GM19463 (cell line): ENCODE data around the gene UBXN6.

ENCODE experiments used
- ATAC-seq: cut with Tn5 transposase; IDR thresholded peaks from one replicate; pipeline ENCODE4 v1.9.1; 2021; ENCODE audit warnings: mild to moderate bottlenecking, moderate library complexity; ENCODE audit not compliant: unreplicated experiment

The UBXN6 gene

DNA sequence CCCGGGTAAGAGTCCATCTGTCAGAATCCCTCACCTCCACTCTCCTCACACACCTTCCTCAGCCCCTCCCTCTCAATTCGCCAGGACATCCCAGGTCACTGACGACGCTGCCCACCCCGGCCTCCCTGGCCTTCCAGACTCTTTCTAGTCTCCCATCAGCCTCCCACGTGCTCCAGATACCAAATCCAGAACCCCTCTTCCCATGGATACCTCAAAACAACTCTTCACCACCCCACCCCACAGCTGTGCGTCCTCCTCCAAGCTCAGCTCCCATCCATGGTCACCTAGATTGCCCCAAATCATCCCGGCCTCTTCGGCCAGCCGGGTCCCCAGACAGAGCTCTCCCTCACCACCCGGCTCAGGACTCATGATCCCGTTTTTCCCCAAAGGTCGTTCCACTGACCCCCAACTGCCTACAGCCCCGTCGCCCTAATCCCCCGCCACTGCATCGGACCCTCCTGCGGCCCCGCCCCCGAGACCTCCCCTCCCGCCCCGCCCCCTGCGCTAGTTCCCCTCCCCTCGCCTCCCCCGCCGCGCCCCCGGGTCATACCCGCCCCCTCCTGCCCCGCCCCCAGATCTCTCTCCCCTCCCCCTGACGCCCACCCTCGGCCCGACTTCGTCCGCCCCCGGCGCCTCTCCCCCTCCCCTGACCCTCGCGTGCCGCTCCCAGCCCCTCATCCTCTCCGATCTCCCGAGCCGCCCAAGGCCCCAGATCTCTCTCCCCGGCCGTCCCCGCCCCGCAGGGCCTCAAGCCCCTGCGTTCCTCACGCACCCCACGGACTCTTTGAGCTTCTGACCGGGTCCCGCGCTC lies 546 bp downstream of the UBXN6 start:
- peak; percentile 4 for ATAC-seq

DNA sequence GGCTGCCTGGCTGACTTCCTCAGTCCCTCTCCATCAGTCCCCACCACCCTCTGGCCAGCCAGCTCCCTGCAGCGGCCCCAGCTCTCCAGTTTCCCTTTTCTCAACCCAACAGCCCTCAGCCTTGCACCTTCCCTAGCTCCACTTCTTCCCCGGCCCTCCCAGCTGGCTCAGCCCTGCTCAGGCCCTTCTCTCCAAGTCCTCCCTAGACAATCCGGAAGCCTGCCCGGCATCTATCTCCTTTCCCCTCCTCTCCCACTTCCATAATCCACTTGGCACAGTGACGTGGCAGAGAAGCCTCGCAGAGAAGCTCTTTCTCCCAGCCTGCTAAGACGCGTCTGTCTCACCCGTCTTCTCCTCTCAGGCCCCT lies 1.1 kb downstream of the UBXN6 start:
- no peak for ATAC-seq

DNA sequence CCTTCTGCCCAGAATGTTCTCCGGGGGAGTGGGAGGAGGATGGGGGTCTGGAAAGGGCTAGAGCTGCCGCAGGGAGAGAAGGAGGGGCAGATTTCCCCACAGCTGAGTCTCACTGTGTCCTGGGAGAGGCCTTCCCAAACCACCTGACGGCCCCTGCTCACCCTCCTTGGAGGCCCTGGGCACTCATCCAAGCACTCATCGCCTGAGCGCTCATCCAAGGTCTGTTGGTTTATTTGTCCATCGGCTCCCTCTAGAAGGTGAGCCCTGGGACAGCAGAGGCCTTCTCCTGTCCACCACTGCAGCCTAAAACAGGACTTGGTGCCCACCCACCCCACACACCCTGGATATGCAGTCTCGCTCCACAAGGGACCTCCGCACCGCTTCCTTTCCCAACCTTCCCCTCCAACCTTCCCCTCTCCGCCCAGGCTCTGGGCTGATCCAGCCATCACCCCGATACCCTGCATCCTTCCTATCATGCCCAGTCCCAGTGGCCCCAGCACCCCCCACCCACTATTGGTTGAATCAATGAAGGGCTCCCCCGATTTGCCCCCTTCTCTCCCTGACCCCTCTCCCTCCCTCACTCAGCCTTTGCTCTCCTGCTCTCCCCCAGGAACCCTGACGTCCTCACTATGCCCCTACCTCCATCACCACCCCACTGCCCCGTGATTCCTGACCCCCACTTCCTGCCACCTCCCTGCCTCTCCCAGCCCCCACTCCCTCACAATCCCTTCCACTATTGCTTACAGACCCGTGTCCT lies 1.7 kb downstream of the UBXN6 start:
- no peak for ATAC-seq

DNA sequence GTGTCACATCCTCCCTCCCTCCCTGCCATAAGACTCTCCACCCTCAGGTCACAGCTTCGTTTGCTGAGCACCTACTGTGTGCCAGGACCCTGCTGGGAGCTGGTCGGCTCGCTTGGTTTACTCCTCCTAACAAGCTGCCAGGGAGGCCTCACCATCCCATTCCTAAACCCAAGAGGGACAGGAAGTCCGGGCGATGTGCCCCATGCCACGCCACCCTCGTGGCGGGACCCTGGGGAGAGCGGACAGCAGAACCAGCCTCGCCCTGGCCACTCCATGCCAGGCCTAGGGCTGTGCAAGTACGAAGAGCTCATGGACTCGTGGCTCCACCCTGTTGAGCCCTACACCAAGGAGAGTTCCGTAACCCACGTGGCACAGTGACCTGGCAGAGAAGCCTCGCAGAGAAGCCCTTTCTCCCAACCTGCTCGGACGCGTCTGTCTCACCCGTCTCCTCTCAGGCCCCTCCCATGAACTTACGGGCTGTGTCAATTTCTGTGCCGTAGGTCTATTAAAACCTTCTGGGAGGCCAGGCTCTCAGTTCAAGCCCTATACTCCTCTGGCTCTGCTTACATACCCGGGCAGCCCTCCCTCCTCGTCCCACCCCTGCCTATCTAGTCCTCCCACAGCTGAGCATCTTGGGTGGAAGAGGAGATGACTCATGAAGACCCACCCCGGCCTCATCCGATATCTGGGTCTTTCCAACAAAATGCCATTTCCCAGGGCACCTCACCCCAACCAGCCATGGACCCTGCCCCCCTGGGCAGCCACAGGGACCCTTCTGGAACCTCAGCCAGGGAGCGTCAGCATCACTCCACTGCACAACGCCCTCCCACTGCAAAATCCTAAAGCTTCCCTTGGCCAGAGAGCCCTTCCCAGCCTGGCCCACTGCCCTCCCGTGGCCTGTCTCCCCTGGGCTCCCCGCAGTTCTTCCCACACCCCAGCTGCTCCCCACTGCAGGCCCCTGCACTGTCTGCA lies 2.6 kb downstream of the UBXN6 start:
- no peak for ATAC-seq

DNA sequence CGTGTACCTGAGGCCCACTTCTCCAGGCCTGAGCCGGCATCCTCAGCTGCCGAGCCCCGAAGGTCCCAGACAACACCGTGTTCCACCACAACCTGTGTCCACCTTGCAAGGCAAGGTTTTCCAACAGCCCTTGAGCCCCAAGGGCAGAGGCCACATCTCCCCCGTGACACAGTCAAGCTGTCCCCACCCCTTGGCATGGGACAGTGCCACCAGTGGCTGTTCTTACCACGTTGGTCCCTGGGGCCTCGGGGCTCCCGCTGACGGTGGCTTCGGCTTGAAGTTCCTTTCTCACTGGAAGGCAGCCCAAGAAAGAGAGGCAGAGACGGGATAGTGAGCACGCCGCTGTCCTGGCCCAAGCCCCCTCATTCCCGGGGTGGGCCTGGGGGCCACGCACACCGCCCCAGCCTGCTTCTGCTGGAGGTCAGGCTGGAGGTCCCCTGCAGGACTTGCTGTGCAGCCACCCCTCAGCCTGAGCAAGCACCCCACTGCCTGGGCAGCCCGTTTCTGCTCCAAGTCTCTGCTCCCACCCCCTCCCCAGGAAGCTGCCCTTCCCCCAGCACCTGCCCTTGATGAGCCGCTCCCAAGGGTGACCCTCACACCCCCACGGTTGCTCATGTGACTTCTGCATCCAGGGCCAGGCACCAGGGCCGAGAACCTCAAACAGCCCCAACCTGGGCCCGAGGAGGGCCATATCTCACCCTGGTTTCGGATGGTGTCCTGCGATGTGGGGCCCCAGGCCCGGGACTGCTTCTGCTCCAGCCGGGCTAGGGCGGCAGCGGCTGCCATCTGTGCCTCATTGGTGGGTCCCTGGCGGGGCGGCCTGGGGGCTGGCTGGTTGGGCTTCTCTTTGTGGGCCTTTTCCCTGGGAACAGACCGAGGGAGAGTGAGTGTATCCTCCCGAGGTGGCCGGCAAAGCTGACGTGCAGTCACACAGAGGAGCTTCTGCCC lies 4.1 kb downstream of the UBXN6 start:
- no peak for ATAC-seq

DNA sequence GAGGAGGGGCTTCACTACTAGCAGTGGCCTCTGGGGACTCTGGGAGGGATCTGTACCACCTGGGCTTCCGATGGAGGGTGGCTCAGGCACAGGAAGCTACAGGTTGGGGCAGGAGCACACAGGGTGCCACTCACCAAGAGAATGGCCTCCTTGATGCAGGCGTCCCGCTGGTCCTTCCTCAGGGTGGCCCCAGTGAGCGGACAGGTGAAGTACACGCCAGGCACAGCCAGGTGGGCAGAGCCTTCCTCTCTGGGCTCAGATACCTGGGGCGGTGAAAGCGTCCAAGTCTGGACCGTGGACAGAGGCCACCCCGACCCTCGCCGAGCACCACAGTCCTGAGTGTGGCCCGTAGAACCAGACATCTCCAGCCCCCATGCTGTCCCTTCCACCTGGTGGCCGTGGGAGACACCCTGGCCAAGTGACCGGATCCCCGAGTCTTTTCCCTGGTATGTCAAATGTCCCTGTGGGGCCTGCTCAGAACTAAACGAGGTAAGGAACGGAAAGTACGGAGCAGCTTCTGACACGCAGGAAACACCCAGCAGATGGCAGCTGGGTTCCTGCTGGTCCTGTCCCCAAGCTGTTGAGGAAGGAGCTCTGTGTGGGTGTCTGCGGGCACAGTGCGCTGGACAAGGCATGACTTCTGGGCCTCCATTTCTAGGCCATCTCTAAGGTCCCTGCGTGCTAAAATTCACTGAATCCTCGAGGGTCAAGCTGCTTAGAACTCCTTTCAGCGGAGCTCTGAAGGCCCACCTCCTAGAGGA lies 5.2 kb downstream of the UBXN6 start:
- no peak for ATAC-seq

DNA sequence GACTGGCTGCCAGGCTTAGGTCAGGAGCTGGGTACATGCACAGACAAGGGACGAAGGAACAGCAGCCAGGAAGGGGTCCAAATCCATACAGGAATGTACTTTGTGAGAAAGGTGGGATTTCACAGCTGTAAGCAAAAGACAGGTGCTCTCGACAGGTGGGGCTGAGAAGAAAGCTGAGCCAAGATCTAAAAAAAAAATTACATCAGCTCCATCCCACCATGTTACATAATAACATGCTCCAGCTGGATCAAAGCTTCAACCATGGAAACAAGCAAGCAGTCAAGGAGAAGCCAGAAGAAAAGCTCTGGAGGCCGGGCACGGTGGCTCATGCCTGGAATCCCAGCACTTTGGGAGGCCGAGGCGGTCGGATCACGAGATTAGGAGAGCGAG lies 8.0 kb downstream of the UBXN6 start:
- no peak for ATAC-seq

DNA sequence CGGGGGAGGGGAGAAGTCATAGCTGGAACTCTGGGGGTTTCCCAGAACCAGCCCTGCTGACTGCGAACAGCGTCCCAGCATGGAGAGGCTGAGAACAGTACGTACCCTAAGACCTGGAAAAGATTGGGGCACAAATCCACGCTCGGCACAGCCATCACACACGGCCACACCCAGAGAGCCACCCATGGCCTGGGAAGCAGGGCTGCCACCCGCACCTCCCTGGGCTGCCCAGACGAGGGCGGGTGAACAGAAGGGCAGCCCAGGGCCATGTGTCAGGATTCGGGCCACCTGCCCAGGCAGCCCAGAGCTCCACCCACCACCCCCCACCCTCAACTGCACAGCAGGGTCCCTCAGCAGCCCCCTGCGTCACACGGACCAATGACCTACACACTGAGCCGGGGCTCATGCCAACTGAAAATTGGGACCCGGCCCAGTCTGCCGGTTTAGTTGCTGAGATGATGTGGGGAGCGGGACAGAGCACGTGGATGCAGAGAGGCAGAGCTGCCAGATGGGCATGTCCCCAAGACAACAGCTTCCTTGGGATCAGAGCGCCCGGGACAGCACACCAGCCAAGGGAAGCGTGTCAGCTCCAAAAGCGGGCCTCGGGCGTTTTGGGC lies 8.5 kb downstream of the UBXN6 start:
- no peak for ATAC-seq

DNA sequence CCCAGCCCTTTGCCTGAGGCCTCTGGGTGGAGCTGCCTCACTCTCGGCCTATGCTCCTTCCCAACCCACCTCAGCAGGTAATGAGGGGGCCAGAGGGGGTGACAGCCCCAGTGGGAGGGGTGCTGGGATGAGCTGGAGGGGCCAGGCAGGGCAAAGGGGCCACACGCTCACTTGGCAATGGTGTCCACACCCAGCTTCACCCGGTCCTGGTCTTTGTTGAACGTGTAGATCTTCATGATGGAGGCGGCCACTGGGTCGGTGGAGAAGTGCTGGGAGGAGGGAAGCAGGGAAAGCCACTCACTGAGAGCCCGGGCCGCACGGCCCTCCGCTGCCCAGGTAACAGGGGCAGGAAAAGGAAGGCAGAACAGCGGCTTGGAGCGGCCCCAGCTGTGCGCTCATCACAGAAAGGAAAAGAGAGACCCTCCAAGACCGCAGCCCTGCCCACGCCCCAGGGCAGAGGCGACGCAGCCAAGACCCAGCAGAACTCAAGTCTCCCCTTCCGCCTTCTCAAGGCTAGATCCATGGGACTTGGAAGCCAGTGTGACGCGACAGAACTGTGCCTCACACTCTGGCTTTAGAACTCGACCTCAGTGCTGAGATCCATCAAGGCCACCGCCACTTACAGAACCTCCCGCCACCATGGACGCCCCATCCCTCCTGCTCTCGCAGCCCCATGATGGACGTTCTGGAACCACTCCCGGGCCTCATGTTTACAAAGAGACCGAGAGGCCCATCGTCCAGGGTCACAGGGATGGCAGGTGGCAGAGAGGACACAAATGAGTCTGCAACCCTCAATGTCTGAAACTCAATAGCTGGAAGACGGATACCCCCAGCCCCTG lies 9.2 kb downstream of the UBXN6 start:
- no peak for ATAC-seq

DNA sequence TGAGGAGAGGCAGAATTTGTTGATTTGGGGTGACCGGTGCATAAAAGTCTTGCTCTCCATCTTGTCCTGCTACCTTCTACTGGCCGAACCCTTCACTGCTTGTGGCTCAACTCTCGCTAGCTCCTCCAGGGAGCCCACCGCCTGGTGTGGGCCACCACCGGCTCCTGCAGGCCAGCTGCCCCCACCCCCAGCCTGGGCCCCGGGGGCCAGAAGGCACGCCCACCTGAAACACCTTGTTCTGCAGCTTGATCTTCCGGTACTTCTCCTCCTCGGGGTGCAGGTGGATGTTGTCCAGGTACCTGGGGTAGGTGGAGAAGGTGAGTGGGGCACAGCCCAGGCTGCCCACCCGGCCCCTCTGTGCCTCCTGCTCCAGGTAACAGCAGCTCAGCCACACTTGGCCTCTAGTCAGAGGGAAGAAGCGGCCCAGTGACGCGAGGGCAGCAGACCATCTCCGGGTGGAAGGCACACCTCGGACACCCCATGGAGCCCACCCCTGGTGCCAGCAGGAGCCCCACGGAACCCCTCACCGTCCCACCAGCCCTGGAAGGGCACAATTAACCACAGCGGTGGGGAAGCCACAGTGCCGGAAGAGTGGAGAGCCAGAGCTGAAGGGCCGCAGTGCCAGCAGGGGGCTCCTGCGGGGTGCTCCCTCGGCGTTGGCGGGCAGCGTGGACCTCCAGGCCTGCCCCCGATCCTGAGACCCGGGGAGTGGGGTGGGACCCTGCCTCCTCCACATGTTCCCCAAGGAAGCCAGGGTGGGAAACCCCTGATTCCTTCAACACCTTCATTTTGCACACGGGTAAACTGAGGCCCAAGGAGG lies 10.1 kb downstream of the UBXN6 start:
- ATAC-seq = no peak

DNA sequence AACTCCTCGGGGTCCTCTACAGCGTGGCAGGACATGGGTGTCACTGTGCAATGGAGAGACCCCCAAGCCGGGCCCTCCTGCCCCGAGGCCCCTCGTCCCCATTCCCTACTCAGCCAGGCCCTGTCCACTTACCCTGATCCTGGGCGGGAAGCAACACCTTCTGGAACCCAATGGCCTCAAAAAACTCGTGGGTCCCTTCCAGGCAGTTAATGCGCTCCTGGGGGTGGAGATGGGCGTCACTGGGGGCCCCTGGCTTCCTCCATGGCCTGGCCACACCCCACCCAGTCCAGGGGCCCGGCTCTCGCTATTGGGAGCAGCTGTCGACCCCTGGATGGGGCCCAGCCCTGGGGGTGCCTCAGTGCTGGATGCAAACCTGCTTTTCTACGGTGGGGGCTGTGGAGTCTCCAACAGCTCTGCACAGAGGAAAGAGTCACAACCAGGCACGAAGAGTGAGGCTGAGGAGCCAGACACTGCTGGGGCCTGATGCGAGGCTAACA lies 10.8 kb downstream of the UBXN6 start:
- ATAC-seq = no peak

DNA sequence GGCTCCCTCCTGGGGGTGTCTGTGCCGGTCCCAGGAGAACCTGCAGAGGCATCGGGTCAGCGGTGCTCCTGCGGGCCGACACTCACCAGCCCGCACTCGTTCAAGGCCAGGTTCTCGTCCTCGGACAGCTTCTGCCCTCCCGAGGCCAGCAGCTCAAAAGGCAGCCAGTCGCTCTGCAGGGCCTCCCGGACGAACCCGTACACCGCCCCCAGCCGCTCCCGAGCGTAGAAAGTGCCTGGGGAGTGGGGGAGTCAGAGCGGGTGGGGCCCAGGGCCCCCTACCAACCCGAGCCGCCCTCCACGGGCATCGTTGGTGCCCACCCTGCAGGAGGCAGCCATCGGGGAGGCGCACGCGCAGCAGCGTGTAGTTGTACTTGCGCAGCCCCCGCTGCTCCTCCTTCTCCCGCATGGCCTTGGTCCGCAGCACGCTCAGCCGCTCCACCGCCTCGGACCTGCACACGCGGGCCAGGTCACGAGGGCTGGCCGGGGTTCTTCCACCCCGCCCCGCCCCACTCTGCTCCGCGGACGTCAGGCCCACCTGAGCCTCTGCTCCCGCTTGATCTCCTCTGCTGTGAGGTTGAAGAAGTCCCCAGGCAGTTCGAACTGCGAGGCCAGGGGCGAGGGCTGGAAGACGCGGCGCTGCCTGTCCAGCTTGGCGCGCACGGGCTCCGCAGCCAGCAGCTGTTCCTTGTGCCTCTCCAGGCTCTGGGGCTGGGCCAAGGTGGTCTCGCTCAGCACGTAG lies 11.5 kb downstream of the UBXN6 start:
- no peak for ATAC-seq

DNA sequence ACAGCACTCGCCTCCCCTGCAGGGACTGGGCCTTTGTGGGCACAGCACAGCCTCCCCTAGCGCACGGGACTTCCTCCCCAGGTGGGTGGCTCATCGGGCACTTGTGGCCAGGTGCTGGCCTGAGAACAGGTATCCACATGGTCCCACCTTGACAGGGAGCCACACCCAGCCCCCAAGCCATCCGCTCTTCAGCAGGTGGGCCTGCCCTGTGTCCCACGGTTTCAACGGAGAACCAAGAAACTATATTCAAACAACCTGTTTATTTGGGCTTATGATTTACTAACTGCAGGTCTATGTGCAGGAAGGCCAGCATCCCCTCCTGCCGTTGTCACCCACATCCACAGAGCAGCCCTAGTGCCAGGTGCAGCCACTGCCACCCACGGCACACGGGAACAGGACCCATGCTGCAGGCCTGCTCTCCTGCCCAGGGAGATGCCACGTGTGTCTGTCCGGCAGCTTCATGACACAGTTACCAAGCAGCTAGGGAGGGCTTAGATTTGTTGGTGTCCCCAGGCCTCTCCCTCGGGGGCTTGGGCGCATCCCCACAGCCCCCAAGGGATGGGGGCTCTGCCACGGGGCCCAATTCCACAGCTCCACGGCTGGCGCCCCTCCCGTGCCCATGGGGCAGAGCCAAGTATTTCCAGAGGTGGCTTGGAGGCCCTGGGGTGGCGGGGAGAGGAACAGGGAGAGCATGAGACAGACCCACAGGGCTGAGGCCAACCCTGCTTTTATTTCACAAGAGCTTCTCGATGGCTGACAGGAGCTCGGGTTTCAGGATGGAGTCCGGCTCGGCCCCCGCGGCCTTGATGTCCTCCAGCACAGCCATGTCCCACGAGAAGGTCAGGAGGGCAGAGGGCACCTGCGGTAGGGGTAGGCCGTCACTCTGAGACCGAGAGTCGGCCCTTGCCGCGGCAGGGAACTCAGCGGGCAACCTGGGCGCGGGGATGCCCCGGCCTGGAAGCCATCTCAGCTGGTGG lies 12.5 kb downstream of the UBXN6 start:
- no peak for ATAC-seq

DNA sequence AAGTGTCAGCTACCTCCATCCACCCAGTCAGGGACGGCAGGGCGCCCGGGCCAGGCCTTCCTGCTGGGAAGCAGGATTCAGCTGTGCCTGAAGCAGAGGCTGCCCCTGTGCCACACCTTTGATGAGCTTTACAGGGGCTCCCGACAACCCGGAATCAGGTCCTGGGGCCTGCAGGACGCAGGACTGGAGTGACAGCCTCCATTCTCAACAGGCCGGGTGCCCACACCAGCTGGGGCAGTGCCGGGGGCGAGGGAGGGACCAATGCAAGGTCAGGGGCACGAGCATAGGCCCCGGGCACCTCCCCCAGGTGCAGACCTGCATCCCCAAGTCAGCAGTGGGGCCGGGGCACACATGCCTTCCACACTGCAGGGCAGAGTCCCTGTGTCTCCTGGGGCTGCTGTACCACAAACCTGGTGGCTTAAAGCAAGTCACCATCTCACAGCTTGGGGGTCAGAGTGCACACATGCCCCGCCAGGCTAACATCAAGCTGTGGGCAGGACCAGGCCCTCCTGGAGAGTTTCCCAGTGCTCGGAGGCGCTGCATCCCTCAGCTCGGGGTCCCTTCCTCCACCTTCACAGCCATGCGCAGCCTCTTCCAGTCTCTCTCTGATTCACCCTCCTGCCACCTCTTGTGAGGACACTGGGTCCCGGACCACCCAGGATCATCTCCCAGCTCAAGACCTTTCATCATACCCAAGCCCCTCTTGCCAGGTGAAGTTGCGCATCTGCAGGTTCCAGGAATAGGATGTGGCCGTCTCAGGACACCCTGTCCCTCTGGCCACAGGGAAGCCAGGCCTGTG lies 13.4 kb downstream of the UBXN6 start:
- ATAC-seq = no peak
